ENCODE data around the gene FRMD6.

Gene FRMD6

DNA sequence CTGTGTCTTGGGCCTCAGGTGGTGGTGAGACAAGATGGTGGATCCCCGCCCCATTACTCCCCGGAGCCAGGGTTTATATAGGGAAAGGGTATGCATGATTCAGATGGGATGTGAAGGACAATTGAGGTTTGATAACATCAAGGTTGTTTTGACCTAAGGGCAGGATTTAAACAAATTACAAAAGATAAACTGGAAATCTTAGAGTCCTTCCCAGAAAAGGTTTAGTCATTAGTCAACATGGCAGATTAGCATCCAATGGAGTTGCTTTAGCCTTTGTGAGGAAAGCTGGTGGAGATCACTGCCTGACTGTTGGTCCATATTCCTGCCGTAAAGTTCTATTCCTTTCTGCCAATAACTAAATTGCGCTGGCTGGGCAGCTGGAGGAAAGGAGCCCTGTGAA is 15.6 kb upstream of the FRMD6 start:
- Histone ChIP-seq H3K4me3 (replicated peaks; ENCODE audit: insufficient read depth, low read length) (no peak overlapping the region), H3K27me3 (ENCODE audit: insufficient read depth, poor library complexity, severe bottlenecking) (peaks cover 2% of the 10 kb centered on the region), H3K27ac (replicated peaks) (no peak overlapping the region)
- DNase-seq (ENCODE audit: low read depth in 1 of 2, low spot score in 1 of 2): no peak
- TF ChIP-seq POLR2AphosphoS5 (IDR thresholded peaks at IDR 0.05; ENCODE audit: low read depth): no peak
- TF ChIP-seq, protein P1, sequence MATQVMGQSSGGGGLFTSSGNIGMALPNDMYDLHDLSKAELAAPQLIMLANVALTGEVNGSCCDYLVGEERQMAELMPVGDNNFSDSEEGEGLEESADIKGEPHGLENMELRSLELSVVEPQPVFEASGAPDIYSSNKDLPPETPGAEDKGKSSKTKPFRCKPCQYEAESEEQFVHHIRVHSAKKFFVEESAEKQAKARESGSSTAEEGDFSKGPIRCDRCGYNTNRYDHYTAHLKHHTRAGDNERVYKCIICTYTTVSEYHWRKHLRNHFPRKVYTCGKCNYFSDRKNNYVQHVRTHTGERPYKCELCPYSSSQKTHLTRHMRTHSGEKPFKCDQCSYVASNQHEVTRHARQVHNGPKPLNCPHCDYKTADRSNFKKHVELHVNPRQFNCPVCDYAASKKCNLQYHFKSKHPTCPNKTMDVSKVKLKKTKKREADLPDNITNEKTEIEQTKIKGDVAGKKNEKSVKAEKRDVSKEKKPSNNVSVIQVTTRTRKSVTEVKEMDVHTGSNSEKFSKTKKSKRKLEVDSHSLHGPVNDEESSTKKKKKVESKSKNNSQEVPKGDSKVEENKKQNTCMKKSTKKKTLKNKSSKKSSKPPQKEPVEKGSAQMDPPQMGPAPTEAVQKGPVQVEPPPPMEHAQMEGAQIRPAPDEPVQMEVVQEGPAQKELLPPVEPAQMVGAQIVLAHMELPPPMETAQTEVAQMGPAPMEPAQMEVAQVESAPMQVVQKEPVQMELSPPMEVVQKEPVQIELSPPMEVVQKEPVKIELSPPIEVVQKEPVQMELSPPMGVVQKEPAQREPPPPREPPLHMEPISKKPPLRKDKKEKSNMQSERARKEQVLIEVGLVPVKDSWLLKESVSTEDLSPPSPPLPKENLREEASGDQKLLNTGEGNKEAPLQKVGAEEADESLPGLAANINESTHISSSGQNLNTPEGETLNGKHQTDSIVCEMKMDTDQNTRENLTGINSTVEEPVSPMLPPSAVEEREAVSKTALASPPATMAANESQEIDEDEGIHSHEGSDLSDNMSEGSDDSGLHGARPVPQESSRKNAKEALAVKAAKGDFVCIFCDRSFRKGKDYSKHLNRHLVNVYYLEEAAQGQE (IDR thresholded peaks at IDR 0.05; ENCODE audit: insufficient replicate concordance, low read depth): no peak
- TF ChIP-seq SPI1 (IDR thresholded peaks at IDR 0.05; ENCODE audit: borderline replicate concordance, low read depth): no peak
- TF ChIP-seq, protein P2, sequence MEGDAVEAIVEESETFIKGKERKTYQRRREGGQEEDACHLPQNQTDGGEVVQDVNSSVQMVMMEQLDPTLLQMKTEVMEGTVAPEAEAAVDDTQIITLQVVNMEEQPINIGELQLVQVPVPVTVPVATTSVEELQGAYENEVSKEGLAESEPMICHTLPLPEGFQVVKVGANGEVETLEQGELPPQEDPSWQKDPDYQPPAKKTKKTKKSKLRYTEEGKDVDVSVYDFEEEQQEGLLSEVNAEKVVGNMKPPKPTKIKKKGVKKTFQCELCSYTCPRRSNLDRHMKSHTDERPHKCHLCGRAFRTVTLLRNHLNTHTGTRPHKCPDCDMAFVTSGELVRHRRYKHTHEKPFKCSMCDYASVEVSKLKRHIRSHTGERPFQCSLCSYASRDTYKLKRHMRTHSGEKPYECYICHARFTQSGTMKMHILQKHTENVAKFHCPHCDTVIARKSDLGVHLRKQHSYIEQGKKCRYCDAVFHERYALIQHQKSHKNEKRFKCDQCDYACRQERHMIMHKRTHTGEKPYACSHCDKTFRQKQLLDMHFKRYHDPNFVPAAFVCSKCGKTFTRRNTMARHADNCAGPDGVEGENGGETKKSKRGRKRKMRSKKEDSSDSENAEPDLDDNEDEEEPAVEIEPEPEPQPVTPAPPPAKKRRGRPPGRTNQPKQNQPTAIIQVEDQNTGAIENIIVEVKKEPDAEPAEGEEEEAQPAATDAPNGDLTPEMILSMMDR (IDR thresholded peaks at IDR 0.05; ENCODE audit: insufficient read depth, low read length): no peak
- no peak for TF ChIP-seq GABPA (IDR thresholded peaks at IDR 0.05; ENCODE audit: low read depth)

DNA sequence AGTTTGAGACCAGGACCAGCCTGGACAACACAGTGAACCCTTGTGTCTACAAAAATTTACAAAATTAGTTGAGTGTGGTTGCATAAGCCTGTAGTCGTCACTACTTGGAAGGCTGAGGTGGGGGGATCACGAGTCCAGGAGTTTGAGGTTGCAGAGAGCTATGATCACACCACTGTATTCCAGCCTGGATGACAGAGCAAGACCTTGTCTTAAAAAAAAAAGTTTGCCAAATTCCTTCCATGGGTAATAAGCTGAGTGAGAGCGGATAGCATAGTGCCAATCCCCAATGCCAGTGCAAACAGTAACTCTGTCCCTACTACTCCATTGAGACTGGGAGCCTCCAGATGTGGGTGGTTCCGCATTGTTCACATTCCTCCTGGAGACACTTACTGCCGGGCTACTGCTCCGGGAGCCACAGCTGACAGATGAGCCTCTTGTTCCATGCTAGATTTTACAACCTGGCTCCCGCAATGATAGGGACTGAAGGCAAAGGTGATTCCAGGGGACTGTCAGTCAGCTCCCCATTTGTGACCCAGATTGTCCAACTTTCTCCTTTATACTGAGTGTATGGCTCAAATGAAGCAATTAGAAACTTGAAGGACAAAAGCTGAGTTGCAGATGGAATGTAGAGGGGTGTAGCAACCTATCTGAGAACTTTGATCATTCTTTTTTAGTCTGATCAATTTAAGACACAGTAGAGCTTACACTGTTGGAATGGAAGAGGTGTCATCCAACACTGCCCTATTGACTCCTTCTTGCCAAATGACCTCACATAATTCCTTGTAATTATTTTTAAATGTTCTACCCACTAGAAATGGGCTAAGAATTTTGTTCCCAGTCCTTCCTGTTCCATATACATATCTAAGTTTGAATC is 13.4 kb upstream of the FRMD6 start:
- Histone ChIP-seq H3K27ac (replicated peaks) (no peak overlapping the region), H3K27me3 (ENCODE audit: insufficient read depth, poor library complexity, severe bottlenecking) (peaks cover 2% of the 10 kb centered on the region), H3K4me3 (replicated peaks; ENCODE audit: insufficient read depth, low read length) (no peak overlapping the region)
- no peak for DNase-seq (ENCODE audit: low read depth in 1 of 2, low spot score in 1 of 2)
- TF ChIP-seq, protein P1 (IDR thresholded peaks at IDR 0.05; ENCODE audit: insufficient replicate concordance, low read depth): no peak
- TF ChIP-seq, protein P2 (IDR thresholded peaks at IDR 0.05; ENCODE audit: insufficient read depth, low read length): no peak
- TF ChIP-seq SPI1 (IDR thresholded peaks at IDR 0.05; ENCODE audit: borderline replicate concordance, low read depth) (no peak), POLR2AphosphoS5 (IDR thresholded peaks at IDR 0.05; ENCODE audit: low read depth) (no peak), GABPA (IDR thresholded peaks at IDR 0.05; ENCODE audit: low read depth) (no peak)

DNA sequence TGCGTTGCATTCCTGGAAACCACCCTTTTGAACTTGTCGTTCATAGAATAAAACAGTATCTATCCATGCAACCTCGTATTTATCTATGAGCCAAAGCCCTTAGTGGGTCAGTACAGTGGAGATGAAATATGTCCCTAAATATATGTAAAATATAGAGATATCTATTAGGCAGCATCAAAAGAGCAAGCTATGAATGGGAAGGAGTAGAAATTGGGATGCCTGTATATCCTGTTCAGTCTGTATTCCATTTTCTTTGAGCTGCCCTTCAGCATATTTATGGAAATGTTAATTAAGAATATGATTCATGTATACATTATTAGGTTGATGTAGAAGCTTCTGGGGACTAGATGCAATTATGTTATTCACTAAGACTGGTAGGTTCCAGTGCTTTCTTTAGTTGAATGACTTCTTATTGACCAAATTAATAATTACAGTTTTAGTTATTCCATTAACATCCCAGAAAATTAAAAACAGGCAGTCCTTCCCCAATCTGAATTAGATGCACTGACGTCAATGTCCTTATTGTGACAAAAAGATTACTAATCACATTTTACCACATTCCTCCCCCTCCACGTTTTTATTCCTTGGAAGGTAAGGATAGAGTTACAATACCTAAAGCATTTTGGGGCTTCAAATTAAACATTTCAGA is 11.9 kb upstream of the FRMD6 start:
- Histone ChIP-seq H3K27me3 (ENCODE audit: insufficient read depth, poor library complexity, severe bottlenecking) (peaks cover 5% of the 10 kb centered on the region), H3K4me3 (replicated peaks; ENCODE audit: insufficient read depth, low read length) (no peak overlapping the region), H3K27ac (replicated peaks) (no peak overlapping the region)
- no peak for DNase-seq (ENCODE audit: low read depth in 1 of 2, low spot score in 1 of 2)
- TF ChIP-seq, protein P2 (IDR thresholded peaks at IDR 0.05; ENCODE audit: insufficient read depth, low read length): no peak
- TF ChIP-seq GABPA (IDR thresholded peaks at IDR 0.05; ENCODE audit: low read depth) (no peak), SPI1 (IDR thresholded peaks at IDR 0.05; ENCODE audit: borderline replicate concordance, low read depth) (no peak), POLR2AphosphoS5 (IDR thresholded peaks at IDR 0.05; ENCODE audit: low read depth) (no peak)
- TF ChIP-seq, protein P1 (IDR thresholded peaks at IDR 0.05; ENCODE audit: insufficient replicate concordance, low read depth): no peak
